Measurements from ENCODE around the gene PC.

PC gene

DNA sequence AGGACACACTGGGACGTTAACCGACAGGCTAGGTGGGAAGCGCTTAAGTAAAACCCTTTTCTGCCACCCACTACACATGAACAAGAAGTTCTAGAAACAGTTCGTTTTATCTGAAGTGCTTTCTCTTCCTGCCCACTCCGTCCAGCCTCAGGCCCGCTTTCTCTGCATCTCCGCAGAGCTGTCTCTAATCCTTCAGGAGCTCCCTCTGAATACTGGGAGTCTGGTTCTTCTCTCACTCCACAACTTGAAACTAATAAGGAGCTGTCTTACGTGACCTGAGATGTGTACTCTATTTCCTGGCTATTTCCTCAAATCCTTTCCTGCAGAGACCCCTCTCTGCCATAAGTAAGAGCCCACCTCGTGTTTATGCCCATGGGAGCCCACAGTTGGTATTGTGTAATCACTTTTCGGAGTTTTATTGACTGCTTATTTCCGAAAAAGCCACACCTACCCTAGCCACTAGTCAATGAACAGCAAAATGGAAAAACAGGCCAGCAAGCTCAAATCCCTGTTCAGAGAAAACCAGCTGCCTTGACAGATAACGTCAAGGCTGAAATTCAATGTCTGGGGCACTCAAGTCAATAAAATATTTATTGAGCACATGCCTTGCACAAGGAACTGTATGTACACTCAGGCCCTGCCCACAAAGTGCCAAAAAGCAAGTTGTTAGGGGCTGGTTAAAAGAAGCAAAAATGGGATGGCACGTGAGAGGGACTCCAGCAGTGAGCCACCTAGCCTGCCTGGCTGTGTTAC lies 4.9 kb downstream of the PC start:
- no peak for DNase-seq

DNA sequence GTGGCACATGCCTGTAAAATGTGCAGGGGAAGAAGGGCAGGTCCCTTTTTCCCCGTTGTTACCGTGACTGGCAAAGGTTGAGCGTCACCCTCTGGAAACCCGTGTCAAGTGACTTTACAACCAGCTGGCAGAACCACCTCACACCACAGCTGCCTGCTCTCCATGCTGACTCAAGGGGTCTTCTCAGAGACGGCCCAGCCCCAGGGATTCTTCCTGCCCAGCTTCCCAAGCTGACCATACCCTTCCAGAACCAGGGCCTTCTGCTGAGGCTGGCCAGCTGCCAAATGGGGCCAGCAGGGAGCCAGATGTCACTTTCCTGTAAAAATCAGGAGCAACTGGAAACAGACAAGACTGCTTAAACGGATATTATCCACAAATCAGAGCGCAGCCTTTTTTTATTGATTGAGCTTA lies 6.3 kb downstream of the PC start:
- DNase-seq: no peak

DNA sequence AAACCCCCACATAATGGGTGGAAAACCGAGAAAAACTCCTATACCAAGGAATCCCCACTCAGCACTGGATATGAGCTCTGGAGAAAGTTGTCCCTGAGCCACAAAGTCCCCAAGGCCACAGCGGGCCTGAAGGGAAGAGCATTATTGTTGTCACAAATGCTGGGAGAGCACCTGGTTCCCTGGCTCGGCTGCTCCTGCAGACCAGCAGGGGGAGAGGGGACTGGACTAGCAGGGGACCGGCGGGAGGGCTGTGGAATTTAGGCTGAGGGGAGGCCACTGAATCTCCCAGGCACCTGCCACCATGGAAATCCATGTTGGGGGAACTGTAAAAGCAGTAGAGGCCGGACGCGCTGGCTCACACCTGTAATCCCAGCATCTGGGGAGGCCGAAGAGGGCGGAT lies 7.0 kb downstream of the PC start:
- no peak for DNase-seq

DNA sequence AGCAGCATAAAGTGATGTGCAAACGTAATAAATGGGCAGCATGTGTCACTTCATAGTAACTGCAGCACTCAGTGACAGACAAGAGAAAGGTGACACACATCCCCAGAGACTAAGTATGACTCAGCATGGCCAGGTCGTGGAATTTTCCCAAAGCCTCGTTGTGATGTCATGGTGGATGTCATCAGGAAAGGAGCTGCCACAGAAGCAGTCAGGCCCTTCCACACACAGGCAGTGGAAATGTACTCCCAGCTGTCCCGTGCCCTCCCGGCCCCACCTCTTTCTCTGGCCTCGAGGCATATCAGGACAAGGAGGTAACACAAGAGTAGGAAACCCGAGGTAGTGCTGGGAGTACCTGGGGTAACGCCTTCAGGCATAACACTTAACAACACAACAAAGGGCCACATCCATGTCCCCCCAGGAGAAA lies 8.1 kb downstream of the PC start:
- DNase-seq: peak; percentile 59 to 60

DNA sequence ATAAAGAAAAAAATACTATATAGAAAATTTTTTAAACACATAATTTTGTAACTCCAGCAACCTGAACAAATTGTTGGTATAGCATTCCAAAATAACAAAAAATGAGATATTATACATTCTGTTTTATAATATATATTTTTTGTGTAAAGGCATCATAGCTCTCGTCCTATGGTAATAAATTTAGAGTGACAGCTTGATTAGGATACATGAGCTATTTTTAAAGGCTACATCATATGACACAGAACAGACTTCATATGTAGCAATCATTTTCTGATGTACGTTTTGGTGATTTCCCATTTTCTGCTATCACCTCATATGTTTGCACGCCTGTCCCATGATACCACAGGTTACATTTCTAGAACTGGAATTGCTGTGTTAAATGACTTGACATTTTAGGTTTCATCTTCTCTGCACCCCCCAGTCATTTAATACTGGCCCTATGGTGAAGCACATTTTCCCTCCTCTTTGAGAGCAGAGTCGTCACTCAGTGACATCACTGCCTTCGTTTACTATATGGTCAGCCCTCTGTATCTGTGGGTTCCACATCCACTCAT lies 19.5 kb downstream of the PC start:
- no peak for DNase-seq

DNA sequence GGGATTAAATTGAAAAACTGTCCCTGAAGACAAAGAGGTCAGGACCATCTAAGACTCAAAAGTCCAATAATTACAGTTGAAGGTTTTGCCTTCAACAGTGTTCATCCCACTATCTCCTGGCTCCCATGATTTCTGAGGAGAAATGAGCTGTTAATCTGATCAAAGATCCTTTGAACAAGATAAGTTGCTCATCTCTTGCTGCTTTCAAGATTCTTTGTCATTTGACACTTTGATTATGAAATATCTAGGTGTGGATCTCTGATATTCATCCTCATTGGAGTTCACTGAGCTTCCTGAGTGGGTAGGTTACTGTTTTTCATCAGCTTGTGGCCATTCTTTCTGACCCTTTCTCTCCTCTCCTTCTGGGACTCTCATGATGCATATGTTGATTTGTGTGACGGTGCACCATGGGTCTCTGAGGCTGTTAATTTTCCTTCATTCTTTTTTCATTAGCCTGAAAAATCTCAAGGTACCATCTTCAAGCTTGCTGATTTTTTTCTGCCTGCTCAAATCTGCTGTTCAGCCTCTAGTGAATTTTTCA lies 20.9 kb downstream of the PC start:
- DNase-seq: no peak

DNA sequence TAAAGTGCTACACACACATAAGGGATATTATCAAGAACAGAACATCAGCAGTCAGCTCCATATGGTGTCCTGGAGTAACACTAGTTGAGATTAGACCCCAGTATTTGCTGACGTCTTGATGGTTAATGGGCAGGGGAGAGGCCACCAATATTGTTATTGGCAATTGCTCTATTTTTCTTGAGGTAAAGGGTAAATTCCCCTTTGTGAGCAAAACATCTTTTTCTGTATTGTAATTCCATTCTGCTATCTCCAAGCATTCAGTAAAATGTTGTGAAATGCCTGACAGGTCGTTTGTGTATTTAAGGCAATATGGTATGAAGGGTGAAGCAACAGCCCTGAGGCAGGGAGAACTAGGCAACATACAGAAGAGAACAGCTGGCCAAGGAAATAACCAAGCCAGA lies 21.9 kb downstream of the PC start:
- DNase-seq: no peak

DNA sequence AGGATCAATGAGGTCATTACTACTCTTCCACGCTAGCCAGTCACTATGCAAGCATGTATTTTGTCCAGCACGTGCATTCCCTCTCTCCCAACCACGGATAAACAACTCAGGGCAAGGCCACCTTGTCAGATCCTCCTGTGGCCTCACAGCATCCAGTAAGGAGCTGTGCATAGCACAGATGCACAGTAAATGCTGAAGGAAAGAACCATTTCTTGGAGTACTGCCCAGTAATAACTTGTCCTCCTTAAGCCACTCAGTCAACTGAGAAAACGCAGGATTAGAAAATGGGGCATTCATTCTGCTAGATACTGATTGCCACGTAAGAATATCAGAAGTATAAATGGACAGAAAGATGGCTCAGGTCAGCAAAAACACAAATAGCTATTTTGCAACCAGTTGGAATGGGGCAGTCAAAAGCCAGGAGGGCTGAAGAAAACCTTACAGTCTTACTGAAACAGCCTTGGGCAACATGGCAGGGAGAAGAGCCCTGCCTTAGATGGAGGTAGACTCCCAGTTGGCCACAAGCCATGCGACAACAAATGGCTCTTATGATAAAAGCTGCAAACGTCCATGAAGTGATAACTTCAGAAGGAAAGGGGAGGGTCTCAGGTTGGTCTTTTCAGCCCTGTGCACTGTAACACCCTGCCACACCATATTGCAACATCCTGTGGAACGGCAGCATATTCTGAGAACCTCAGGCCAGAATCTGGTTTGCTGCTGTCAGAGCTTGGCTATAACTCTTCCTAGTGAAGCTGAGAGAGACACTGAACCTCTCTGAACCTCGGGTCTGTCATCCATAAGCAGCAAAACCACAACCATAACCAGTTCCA lies 23.0 kb downstream of the PC start:
- no peak for DNase-seq

DNA sequence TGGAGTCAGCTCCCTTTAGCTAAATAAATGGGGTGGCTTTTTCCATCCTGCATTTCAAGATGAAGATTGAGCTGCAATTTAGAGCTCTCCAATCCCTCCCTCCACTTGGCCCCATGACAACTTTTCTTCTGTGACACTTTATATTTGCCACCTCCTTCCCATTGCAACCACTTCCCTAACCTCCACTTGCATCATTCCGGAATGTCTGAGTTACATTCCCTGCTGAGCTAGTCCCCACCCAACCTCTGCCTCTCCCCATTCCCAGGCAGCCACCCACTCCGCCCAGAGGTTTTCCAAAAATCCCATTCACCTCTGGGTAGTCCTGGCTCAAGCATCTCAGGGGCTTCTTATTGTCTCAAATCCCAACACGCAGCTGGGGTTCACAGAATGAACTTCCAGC lies 24.7 kb downstream of the PC start:
- no peak for DNase-seq

DNA sequence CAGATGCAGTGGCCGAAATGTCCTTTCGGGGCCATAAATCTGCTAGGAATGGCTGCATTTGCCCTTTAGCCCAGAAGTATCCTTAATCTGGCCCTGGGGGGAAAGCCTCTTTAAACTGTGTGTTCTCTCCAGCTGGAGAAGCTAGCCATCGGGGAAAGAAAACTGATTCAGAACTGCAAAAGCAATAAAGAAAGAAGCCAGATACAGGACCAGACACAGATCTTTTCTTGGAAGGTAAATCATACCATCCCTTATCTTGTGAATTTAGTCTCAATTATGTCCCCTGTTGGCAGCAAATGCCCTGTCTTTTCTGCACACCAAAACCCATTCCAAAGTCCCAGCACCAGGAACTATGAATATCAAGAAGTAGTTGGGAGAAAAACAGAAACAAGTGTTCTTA lies 25.6 kb downstream of the PC start:
- DNase-seq: no peak

DNA sequence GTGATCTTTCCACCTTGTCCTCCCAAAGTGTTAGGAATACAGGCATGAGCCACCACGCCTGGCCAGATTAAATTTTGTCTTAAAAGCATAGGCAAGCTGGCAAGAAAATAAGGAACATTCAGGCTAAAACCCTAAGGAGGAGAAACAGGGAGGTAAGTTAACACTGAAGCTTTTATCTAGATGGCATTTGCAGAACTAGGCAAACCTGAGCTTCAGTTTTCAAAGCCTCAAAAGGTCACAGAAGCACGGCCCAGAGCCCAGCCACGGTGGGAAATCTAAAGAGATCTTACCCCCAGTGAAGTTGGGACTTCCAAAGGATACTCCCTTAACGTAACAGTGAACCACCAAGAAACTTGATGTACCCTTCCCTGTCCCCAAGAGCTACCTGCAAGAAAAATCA lies 28.4 kb downstream of the PC start:
- DNase-seq: no peak

DNA sequence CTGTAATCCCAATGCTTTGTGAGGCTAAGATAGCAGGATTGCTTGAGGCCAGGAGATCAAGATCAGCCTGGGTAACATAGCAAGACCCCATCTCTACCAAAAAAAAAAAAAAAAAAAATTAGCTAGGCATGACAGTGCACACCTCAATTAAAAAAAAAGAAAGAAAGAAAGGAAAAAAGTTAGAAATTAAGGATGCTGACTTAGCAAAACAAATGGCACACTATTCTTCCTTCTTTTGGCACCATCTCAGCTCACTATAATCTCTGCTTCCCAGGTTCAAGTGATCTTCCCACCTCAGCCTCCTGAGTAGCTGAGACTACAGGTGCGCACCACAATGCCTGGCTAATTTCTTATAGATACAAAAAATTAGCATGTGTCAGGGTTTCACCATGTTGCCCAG lies 33.9 kb downstream of the PC start:
- no peak for DNase-seq

DNA sequence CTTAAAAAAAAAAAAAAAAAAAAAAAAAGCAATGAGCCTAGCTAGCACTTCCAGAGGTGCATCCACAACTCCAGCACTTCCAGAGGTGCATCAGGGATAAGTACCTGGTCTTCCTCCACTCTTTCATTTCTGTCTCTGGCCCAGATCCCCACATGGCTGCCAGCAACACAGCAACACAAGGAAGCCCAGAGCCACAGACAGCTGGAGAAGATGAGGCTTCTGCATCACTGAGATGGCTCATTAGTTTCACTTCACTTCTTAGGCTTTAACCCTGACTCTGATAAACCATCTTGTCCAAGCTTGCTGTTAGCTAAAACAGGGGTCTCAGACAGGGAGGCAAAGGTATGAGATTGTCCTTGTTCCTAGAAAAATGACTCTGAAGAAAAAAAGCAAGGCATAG lies 35.6 kb downstream of the PC start:
- no peak for DNase-seq

DNA sequence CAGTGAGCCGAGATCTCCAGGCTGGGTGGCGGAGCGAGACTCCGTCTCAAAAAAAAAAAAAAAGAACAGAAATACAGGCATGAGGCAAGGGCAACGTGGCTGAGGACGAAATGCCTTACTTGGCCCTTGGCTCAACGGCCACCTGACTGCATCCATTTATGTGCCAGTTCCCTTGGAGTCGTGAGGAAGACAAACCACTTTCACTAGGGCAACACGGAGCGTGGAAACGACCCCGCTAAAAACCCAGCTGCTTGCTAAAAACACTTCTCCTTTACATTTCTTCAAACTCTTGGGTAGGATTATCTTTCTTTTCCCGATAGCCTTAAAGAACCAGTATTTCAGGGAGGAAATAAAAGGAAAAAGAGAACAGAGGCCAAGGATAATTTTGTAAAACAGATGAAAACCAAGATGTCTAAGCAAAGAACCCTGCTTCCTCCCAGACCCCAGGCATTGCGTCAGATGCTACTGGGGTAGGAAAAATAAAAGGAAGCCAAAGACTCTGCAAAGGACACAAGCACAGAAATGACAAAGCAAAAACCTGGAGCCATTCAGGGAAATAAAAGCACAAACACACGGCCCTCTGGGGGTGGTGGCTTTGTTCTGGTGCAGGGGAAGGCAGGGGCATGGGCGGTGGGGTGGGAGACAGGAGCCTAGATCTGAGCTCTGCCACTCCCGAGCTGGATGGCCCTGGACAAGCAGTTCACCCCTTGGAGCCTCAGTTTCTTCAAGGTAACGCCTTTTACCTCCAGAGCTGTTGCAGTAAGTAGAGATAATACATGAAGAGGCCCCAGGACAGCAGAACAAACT lies 37.0 kb downstream of the PC start:
- no peak for DNase-seq

DNA sequence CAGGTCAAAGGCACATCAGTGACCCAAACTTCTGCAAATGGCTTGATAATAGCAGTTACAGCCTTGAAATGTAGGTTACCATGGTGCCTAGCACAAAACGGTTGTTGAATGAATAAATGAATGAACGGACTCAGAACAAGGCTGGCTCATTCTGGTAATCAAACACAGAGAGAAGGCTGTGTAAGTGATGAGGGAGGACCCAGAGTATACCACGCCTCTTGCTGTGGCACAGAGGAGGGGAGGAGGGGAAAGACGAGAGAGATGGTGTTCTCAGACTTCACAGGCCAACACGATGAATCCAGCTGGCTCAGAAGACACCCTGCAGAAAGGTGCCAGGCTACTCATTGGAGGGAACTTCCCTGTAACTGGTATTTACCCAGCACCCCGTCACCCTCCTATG lies 38.3 kb downstream of the PC start:
- DNase-seq: no peak

DNA sequence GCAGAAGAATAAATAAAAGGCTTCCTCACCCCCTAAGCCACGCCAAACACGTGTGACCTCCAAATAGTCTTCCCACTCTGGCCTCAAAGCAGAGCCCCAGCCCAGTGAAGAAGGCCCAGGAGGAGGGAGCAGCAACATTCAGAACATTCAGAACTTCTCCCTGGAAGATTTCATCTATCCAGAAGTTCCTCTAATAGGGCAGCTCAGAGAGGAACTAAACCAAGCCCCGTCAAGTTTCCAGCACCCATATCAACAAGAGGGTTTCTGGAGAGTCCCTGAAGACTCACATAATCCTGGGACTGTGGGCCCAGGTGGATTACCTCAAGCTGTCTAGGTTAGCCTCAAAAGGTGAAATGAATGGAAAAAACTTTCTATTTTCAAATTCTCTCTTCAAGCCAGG lies 39.4 kb downstream of the PC start:
- no peak for DNase-seq

DNA sequence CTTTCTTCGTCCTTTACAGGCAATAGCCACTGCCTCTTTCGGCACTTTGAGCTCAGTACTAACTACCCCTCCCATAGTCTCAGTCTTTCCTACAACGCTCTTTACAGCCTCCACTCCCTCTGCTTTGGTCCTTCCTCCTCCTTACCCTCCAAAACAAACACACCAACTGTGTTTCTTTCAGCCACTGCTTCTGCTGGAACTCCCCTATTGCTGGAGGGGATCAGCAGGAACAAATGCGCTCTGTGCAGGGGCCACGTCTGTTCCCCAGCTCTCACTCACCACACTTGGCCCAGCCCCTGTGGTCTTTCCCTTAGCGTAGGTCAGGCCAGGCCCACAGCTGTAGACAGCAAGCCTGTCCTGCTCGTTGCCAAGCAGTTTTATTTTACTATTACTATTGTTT lies 42.3 kb downstream of the PC start:
- no peak for DNase-seq

DNA sequence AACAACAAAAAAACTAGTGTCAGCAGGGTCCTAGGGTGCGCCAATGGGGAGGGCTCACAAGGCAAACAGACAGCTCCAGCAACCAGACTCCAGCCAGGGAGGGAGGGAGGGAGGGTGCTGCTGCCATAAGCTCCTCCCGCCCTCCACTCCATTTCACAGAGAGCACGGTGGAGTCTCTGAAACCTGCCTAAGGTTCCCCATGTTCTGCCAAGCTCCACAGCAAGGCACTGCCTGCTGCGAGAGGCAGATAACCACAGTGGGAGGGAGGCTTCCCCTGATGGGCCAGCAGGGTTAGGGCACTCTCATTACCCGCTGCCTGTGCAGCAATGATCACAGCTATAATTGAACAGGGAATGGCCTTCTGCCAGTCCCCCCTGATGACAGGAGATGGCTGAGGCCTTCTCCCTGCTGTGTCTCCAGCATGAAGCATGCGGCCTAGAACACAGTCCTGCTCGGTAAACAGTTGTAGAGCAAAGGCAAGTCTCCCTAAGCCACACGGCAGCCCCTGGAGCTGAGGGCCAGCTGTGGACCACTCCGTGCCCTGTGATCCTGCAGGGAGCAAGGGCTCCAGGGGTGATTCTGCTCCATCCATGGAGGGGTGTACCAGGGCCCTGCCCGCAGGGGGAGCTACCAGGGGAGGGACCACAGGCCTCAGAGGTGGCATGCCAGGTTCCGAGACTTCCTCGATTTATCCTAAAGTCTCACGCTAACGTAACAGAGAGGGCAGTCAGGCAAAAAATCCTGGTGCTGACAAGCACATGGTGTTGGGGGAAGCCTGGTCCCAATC lies 42.9 kb downstream of the PC start:
- DNase-seq: no peak

DNA sequence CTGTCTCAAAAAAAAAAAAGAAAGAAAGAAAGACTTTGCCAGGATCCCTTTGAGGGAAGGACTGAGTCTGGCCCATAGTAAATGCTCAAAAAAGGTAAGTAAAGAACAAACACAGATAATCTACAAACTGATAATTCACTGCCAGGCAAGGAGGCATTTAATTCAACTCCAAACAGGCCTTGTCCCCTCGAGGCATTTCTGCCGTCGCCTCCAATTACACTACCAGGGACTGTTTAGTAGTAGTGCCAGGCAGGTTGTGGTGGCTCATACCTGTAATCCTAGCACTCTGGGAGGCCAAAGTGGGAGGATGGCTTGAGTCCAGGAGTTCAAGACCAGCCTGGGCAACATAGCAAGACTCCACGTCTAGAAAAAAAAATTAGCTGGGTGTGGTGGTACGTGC lies 43.7 kb downstream of the PC start:
- no peak for DNase-seq

DNA sequence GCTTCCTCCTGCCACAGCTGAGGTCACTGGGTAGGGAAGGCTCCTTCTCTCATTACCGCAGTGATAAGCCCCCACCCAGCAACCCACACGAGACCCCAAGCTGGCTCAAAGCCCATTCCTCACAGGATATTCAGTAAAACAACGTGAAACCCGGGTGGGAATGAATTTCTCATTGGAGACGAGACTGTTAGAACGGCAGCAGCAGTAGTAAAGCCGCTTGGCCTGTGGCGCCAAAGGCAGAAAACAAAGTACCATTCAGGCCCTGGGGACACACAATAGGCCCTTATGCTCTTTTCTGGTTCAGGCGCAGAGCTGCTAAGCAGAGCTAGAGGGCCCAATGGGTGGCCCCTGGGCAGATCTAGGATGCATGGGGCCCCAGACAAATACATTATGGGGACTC lies 45.3 kb downstream of the PC start:
- DNase-seq: no peak

DNA sequence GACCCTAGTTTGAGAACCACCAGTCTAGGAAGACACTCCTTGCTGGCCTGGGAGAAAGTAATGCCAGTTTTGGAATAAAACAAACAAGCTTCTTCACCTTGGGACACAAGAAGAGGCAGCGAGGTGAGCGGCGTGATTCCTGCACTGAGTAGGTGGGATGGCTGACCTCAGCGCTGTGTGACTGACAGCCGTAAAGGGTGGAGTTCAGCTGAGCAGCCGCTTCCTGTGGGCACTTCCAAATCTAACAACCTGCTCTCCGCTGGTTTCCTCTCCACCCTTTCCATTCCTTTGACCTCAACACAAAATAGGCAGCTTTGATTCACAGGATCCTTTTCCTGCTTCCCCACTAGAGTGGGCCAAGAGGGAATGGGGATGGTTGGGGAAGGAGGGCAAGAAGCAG lies 45.8 kb downstream of the PC start:
- no peak for DNase-seq

DNA sequence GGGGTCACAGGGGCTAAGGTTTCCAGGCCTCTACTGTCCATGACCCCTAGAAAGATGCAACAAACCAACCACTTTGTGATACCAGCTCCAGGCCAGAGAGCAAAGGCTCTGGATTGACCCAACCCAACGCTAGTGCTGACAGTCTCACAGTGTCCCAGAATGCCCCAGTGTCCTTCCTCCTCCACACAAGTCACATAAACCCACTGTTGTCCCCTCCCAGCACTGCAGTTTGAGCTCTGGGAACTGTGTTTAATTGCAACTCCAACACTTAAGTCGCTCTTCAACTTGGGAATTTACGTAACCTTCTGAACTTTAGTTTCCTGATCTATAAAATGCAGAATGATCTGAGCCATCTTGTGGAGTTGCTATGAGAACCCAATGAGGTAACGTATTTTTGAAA lies 47.5 kb downstream of the PC start:
- no peak for DNase-seq
